B cell (primary cell): ENCODE data around the gene TPSG1.

Source experiments
- EZH2 ChIP-seq: IDR thresholded peaks from 2 replicates; pipeline ENCODE4 v1.6.1; 2012; ENCODE audit warnings: borderline replicate concordance, low read depth, mild to moderate bottlenecking, moderate library complexity, low read length; ENCODE audit not compliant: insufficient read depth, poor library complexity, severe bottlenecking
- TF ChIP-seq, protein P1 (sequence below): fragments of 200-600 bp; IDR thresholded peaks from one replicate; pipeline ENCODE4 v1.8.0; 2022; ENCODE audit warnings: antibody characterized with exemption, mild to moderate bottlenecking

DNA sequence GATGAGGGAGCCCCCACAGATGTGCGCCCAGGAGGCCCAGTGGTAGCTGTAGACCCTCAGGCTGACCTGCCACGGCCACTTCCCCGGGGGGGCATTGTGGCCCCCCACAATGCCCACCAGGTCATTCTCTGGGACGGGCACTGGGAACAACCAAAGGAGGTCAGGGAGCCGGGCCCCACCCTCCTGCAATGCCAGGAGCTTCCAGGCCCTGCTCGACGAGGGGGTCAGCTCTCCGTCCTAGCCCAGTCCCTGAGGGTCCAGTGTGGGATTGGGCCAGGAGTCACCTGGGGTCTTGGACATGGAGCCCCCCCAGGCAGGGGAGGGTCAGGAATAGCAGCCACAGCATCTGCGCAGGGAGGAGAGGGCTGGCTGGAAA, 37.8 kb upstream of the TPSG1 start:
- TF ChIP-seq, protein P1, sequence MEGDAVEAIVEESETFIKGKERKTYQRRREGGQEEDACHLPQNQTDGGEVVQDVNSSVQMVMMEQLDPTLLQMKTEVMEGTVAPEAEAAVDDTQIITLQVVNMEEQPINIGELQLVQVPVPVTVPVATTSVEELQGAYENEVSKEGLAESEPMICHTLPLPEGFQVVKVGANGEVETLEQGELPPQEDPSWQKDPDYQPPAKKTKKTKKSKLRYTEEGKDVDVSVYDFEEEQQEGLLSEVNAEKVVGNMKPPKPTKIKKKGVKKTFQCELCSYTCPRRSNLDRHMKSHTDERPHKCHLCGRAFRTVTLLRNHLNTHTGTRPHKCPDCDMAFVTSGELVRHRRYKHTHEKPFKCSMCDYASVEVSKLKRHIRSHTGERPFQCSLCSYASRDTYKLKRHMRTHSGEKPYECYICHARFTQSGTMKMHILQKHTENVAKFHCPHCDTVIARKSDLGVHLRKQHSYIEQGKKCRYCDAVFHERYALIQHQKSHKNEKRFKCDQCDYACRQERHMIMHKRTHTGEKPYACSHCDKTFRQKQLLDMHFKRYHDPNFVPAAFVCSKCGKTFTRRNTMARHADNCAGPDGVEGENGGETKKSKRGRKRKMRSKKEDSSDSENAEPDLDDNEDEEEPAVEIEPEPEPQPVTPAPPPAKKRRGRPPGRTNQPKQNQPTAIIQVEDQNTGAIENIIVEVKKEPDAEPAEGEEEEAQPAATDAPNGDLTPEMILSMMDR = no peak
- no peak for TF ChIP-seq EZH2
